Activated T-cell treated with anti-CD3 and anti-CD28 coated beads, Interleukin-2, amount 50 U/mL, for 24 hours (primary cell): ENCODE measurements around the gene MACROD2.

Experiments used
- DNase-seq: peaks from one replicate; pipeline ENCODE4 v3.0.0-alpha.2; 2020
- H3K27ac Mint-ChIP-seq: 2 replicates; pipeline ENCODE4 v1.8.0; 2020; ENCODE audit warnings: mild to moderate bottlenecking, mixed read lengths
- H3K27me3 Mint-ChIP-seq: 2 replicates; pipeline ENCODE4 v1.8.0; 2020; ENCODE audit warnings: mixed read lengths
- H3K36me3 Mint-ChIP-seq: 2 replicates; pipeline ENCODE4 v1.8.0; 2020; ENCODE audit warnings: low read depth, mixed read lengths
- H3K4me1 Mint-ChIP-seq: 2 replicates; pipeline ENCODE4 v1.8.0; 2020; ENCODE audit warnings: low read depth, mixed read lengths
- H3K4me3 Mint-ChIP-seq: 2 replicates; pipeline ENCODE4 v1.8.0; 2020; ENCODE audit warnings: mild to moderate bottlenecking, moderate library complexity, mixed read lengths
- H3K9me3 Mint-ChIP-seq: 2 replicates; pipeline ENCODE4 v1.8.0; 2020; ENCODE audit warnings: mixed read lengths

The MACROD2 gene

DNA sequence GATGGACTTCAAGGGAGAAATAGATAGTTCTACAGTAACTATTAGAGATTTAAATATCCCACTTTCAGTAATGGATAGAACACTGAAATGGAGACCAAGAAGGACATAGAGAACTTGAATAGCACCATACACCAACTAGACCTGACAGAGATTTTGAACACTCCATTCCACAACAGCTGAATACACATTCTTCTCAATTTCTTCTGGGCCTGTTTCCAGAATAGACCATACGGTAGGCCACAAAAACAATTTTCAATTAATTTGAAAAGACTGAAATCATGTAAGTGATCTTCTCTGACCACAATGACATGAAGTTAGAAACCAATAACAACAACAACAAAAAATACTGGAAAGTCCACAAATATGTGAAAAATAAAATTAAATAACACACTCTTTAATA lies 1321.2 kb downstream of the MACROD2 start:
- Mint-ChIP-seq H3K36me3 (no peaks in the 10 kb centered on the region), H3K4me3 (no peak overlapping the region), H3K27me3 (no peaks in the 10 kb centered on the region), H3K4me1 (no peaks in the 10 kb centered on the region), H3K27ac (no peak overlapping the region), H3K9me3 (peaks cover 13% of the 10 kb centered on the region)
- no peak for DNase-seq

DNA sequence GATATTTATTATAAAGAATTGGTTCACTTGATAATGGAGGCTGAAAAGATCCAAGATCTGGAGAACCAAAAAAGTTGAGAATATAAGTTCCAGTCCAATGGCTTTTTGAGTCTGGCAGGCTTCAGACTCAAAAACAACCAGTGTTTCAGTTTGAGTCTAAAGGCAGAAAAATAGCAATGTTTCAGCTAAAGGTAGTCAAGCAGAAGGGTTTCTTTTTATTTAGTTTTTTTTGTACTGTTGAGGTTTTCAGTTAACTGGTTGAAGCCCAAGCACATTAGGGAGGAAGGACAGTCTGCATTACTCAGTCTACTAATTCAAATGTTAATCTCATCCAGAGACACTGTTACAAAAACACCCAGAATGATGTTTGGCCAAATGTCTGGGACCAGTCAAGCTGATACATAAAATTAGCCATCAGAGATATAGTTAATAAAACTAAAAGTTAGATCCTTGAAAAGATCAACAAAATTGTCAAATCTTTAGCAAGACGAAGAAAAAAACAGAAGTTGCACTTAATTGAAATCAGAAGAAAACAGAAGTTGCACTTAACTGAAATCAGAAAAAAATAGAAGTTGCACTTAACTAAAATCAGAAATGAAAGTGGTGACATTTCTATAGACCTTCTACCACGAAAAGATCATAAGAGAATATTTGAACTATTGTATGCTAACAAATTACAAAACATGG lies 1322.4 kb downstream of the MACROD2 start:
- Mint-ChIP-seq H3K27ac (no peak overlapping the region), H3K27me3 (no peaks in the 10 kb centered on the region), H3K4me3 (no peak overlapping the region), H3K36me3 (no peaks in the 10 kb centered on the region), H3K9me3 (peaks cover 13% of the 10 kb centered on the region), H3K4me1 (no peaks in the 10 kb centered on the region)
- no peak for DNase-seq

- no peak for DNase-seq
Observed at GRCh38 chr20:15318682-15319081, 1323.4 kb downstream of the MACROD2 start.

GRCh38 chr20:15319439-15319838 lies 1324.1 kb downstream of the MACROD2 start:
- Mint-ChIP-seq H3K27me3 (no peaks in the 10 kb centered on the region), H3K4me1 (no peaks in the 10 kb centered on the region), H3K9me3 (peaks cover 12% of the 10 kb centered on the region), H3K4me3 (no peak overlapping the region), H3K27ac (no peak overlapping the region), H3K36me3 (no peaks in the 10 kb centered on the region)
- DNase-seq, result no peak

More at GRCh38 chr20:15318682-15319081, 1323.4 kb downstream of the MACROD2 start:
- Mint-ChIP-seq H3K4me1 (no peaks in the 10 kb centered on the region), H3K27me3 (no peaks in the 10 kb centered on the region), H3K9me3 (peaks cover 13% of the 10 kb centered on the region), H3K27ac (no peak overlapping the region), H3K4me3 (no peak overlapping the region), H3K36me3 (no peaks in the 10 kb centered on the region)

DNA sequence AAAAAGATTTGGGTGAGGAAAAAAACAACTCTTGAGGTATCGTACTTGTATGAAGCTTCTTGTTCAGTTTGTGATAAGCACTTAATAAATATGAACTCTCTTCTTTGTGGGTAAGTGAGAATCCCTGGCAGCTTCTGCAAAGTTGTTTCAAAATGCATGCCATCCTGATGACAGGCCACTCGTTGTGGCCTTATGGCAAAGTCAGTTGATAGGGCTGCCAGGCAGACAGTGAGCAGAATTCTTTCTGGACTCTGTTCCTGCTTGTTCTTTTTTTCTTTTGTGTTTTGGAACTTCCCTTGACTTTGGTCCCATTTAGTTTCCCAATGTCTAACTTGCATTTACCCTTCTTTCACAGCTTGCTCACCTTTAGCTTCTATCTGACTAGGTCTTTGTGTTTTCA lies 1325.6 kb downstream of the MACROD2 start:
- H3K4me1 Mint-ChIP-seq, result no peaks in the 10 kb centered on the region

GRCh38 chr20:15327123-15327522 lies 1331.8 kb downstream of the MACROD2 start:
- Mint-ChIP-seq H3K36me3 (no peaks in the 10 kb centered on the region), H3K9me3 (peaks cover 6% of the 10 kb centered on the region), H3K4me3 (no peak overlapping the region), H3K27ac (no peak overlapping the region), H3K4me1 (no peaks in the 10 kb centered on the region), H3K27me3 (no peaks in the 10 kb centered on the region)
- DNase-seq, result no peak

More for the DNA sequence above, 1325.6 kb downstream of the MACROD2 start:
- peaks cover 2% of the 10 kb centered on the region for H3K9me3 Mint-ChIP-seq
- DNase-seq, result no peak
- no peaks in the 10 kb centered on the region for H3K36me3 Mint-ChIP-seq
- H3K4me3 Mint-ChIP-seq, result no peak overlapping the region
- H3K27me3 Mint-ChIP-seq, result no peaks in the 10 kb centered on the region
- no peak overlapping the region for H3K27ac Mint-ChIP-seq

GRCh38 chr20:15328084-15328483 lies 1332.8 kb downstream of the MACROD2 start:
- Mint-ChIP-seq H3K36me3 (no peaks in the 10 kb centered on the region), H3K27ac (no peak overlapping the region), H3K9me3 (peaks cover 6% of the 10 kb centered on the region), H3K27me3 (no peaks in the 10 kb centered on the region), H3K4me1 (no peaks in the 10 kb centered on the region), H3K4me3 (no peak overlapping the region)
- no peak for DNase-seq

- no peak overlapping the region for H3K27ac Mint-ChIP-seq
- H3K9me3 Mint-ChIP-seq, result peaks cover 6% of the 10 kb centered on the region
- no peaks in the 10 kb centered on the region for H3K27me3 Mint-ChIP-seq
- no peaks in the 10 kb centered on the region for H3K36me3 Mint-ChIP-seq
- no peaks in the 10 kb centered on the region for H3K4me1 Mint-ChIP-seq
- no peak overlapping the region for H3K4me3 Mint-ChIP-seq
- no peak for DNase-seq
Observed at GRCh38 chr20:15332711-15333160, 1337.4 kb downstream of the MACROD2 start.

- peaks cover 6% of the 10 kb centered on the region for H3K9me3 Mint-ChIP-seq
- no peak for DNase-seq
- H3K27me3 Mint-ChIP-seq, result no peaks in the 10 kb centered on the region
- H3K36me3 Mint-ChIP-seq, result no peaks in the 10 kb centered on the region
- H3K4me3 Mint-ChIP-seq, result no peak overlapping the region
- H3K27ac Mint-ChIP-seq, result no peak overlapping the region
- H3K4me1 Mint-ChIP-seq, result no peaks in the 10 kb centered on the region
Observed at GRCh38 chr20:15333170-15333569, 1337.9 kb downstream of the MACROD2 start.

DNA sequence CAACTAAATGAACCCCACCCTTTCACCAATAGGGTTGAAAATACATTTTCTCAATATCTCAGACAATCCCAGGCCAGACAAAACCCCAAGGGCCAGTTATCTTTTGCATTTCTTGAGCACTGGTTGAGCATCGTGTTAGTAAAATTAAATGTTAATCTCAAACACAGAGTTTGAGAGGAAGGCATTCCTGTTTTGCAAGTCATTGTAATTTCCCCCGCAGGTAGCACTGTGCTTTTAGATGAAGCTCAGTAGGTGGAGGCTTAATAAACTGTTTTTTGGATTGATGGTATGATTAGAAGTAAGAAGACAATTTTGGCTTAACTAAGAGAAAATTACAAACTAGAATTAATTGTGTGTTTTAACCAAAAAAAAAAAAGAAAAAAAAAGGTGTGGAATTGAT lies 1340.7 kb downstream of the MACROD2 start:
- Mint-ChIP-seq H3K9me3 (peaks cover 2% of the 10 kb centered on the region), H3K27me3 (no peaks in the 10 kb centered on the region), H3K4me3 (no peak overlapping the region), H3K36me3 (no peaks in the 10 kb centered on the region), H3K4me1 (no peaks in the 10 kb centered on the region), H3K27ac (no peak overlapping the region)
- no peak for DNase-seq

GRCh38 chr20:15336536-15336935 lies 1341.2 kb downstream of the MACROD2 start:
- DNase-seq, result no peak
- Mint-ChIP-seq H3K4me1 (no peaks in the 10 kb centered on the region), H3K27me3 (no peaks in the 10 kb centered on the region), H3K27ac (no peak overlapping the region), H3K9me3 (peaks cover 2% of the 10 kb centered on the region), H3K4me3 (no peak overlapping the region), H3K36me3 (no peaks in the 10 kb centered on the region)

- no peak overlapping the region for H3K27ac Mint-ChIP-seq
- peaks cover 2% of the 10 kb centered on the region for H3K9me3 Mint-ChIP-seq
- H3K36me3 Mint-ChIP-seq, result no peaks in the 10 kb centered on the region
- no peaks in the 10 kb centered on the region for H3K27me3 Mint-ChIP-seq
- H3K4me1 Mint-ChIP-seq, result no peaks in the 10 kb centered on the region
- no peak overlapping the region for H3K4me3 Mint-ChIP-seq
- DNase-seq, result no peak
Observed at GRCh38 chr20:15339264-15339663, 1343.9 kb downstream of the MACROD2 start.

- no peaks in the 10 kb centered on the region for H3K27me3 Mint-ChIP-seq
- DNase-seq, result no peak
Observed at GRCh38 chr20:15342991-15343523, 1347.7 kb downstream of the MACROD2 start.

GRCh38 chr20:15345287-15345686 lies 1350.0 kb downstream of the MACROD2 start:
- Mint-ChIP-seq H3K36me3 (no peaks in the 10 kb centered on the region), H3K4me3 (no peak overlapping the region), H3K27ac (no peak overlapping the region), H3K27me3 (no peaks in the 10 kb centered on the region), H3K4me1 (no peaks in the 10 kb centered on the region), H3K9me3 (peaks cover 4% of the 10 kb centered on the region)
- no peak for DNase-seq

More at GRCh38 chr20:15342991-15343523, 1347.7 kb downstream of the MACROD2 start:
- Mint-ChIP-seq H3K4me3 (no peak overlapping the region), H3K36me3 (no peaks in the 10 kb centered on the region), H3K27ac (no peak overlapping the region), H3K4me1 (no peaks in the 10 kb centered on the region), H3K9me3 (peaks cover 2% of the 10 kb centered on the region)

DNA sequence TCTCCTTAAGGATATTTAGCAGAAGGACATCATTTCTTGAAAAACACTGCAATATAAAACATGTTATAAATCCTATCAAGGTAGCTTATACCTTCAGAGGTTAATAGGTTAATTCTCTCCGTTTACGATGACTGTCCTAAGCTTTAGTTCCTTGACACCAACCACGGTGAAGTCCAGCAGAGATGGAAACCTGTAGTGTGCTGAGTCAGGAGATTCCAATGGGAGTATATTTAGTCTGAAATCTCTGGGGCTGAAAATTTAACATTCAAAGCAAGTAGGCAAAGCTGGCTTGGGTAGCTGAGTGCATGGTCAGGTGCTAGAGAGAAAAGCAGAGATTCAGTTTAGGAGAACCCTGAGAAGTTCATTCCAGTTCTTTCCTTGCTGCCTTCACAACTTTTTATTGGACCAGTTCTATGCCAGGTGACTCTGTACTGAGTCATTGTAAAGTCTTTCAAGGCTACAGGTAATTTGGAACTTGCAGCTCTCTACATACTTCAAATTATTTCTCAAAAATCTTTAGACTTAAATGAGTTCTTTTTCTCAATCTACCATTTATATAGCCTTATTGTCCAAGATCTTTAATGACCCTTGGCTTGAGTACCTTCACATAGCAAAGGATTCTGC lies 1351.5 kb downstream of the MACROD2 start:
- Mint-ChIP-seq H3K36me3 (no peaks in the 10 kb centered on the region), H3K27me3 (no peaks in the 10 kb centered on the region), H3K27ac (no peak overlapping the region), H3K4me3 (no peak overlapping the region), H3K9me3 (peaks cover 4% of the 10 kb centered on the region), H3K4me1 (no peaks in the 10 kb centered on the region)
- no peak for DNase-seq
